GM12872 (cell line): Measurements from ENCODE around the gene EVI5L.

Experiments used
- CTCF ChIP-seq: IDR thresholded peaks from 3 replicates; pipeline ENCODE4 v1.5.1; 2011; ENCODE audit warnings: low read depth, mild to moderate bottlenecking, low read length, moderate library complexity; ENCODE audit not compliant: insufficient read depth

The EVI5L gene

GRCh38 chr19:7859831-7860713 is 30.1 kb downstream of the EVI5L start:
- no peak for TF ChIP-seq CTCF

GRCh38 chr19:7860714-7861618 is 30.9 kb downstream of the EVI5L start:
- TF ChIP-seq CTCF: no peak

- TF ChIP-seq CTCF: no peak
These were observed 31.8 kb downstream of the EVI5L start for GRCh38 chr19:7861619-7862412.

GRCh38 chr19:7862413-7862951 is 32.5 kb downstream of the EVI5L start:
- no peak for TF ChIP-seq CTCF

GRCh38 chr19:7863157-7863970 is 33.3 kb downstream of the EVI5L start:
- TF ChIP-seq CTCF: no peak

GRCh38 chr19:7863971-7864689 is 34.1 kb downstream of the EVI5L start:
- no peak for TF ChIP-seq CTCF
